A549 (cell line): Measurements from ENCODE around the gene CDCP1. TPM values are rescaled to one million over a fixed set of nuclear protein-coding genes. Genes with fewer than 3 reads are reported as not detected.

Experiments used
- ATAC-seq, 2 experiments: fragments of 200-7000 bp in 1 of 2; fragments of >200 bp in 1 of 2; cut with Nextera tagmentation in 1 of 2; cut with Tn5 transposase in 1 of 2; 3 replicates each; pipeline versions ENCODE4 v1.8.0 to v1.9.1; 2018 to 2020; ENCODE audit warnings: mild to moderate bottlenecking in 1 of 2, moderate library complexity in 1 of 2
- CTCF ChIA-PET: fragments of 300-600 bp; sonication (Branson Sonifier 250); formaldehyde crosslinking; extraction: SDS; loops from one replicate; lab custom pipeline; 2021; ENCODE audit warnings: antibody characterized with exemption, inconsistent platforms; lab: Yijun Ruan, JAX
- POLR2A ChIA-PET: fragments of 350-600 bp; formaldehyde crosslinking; extraction: SDS; loops from one replicate; lab custom pipeline; 2021; ENCODE audit warnings: antibody characterized with exemption, inconsistent platforms; lab: Yijun Ruan, JAX
- DNase-seq, 2 experiments: peaks; one replicate each; pipeline versions ENCODE4 v3.0.0 to v3.0.0-alpha.2; 2011 to 2016; ENCODE audit warnings: low read depth in 1 of 2, low spot score in 1 of 2
- FAIRE-seq: peaks from 2 replicates; lab custom pipeline; 2011; peaks lifted over from hg19 to GRCh38; lab: Jason Lieb, UNC
- H3K27ac ChIP-seq, 2 experiments: fragments of >200 bp; sonication (Bioruptor Twin); formaldehyde crosslinking; 3 replicates each; pipeline ENCODE4 v1.5.1; 2016 to 2017
- H3K4me1 ChIP-seq: fragments of >200 bp; sonication (Bioruptor Twin); formaldehyde crosslinking; 3 replicates; pipeline ENCODE4 v1.6.1; 2016
- H3K4me2 ChIP-seq: fragments of >200 bp; sonication (Bioruptor Twin); formaldehyde crosslinking; 3 replicates; pipeline ENCODE4 v1.6.1; 2016
- H3K4me3 ChIP-seq: fragments of >200 bp; sonication (Bioruptor Twin); formaldehyde crosslinking; 3 replicates; pipeline ENCODE4 v1.5.1; 2016
- H3K9me3 ChIP-seq: fragments of >200 bp; sonication (Bioruptor Twin); formaldehyde crosslinking; 3 replicates; pipeline ENCODE4 v1.6.1; 2016
- CBX8 ChIP-seq: fragments of 200-600 bp; sonication (generic); IDR thresholded peaks from 2 replicates; pipeline ENCODE4 v1.6.1; 2016
- EHMT2 ChIP-seq: fragments of 200-600 bp; sonication (generic); IDR thresholded peaks from 2 replicates; pipeline ENCODE4 v1.6.1; 2016; ENCODE audit warnings: antibody characterized with exemption, low read depth, mild to moderate bottlenecking, moderate library complexity
- FOXS1 ChIP-seq: fragments of 250-450 bp; sonication (Bioruptor Pico); IDR thresholded peaks from 2 replicates; pipeline ENCODE4 v1.5.0; 2020; ENCODE audit warnings: mild to moderate bottlenecking, moderate library complexity
- HDAC2 ChIP-seq: fragments of 200-600 bp; sonication (generic); IDR thresholded peaks from 2 replicates; pipeline ENCODE4 v1.6.1; 2016
- HOXA7 ChIP-seq: fragments of 250-450 bp; sonication (Bioruptor Pico); IDR thresholded peaks from 2 replicates; pipeline ENCODE4 v1.5.0; 2020; ENCODE audit warnings: mild to moderate bottlenecking, moderate library complexity
- HOXB5 ChIP-seq: fragments of 250-450 bp; sonication (Bioruptor Pico); IDR thresholded peaks from 2 replicates; pipeline ENCODE4 v1.5.0; 2020; ENCODE audit warnings: mild to moderate bottlenecking, moderate library complexity
- KDM5A ChIP-seq: fragments of 200-600 bp; sonication (generic); IDR thresholded peaks from 2 replicates; pipeline ENCODE4 v1.6.1; 2016; ENCODE audit warnings: antibody characterized with exemption, mild to moderate bottlenecking
- MAFK ChIP-seq: fragments of 450-650 bp; IDR thresholded peaks from 2 replicates; pipeline ENCODE4 v1.6.1; 2014; ENCODE audit not compliant: partially characterized antibody
- NFE2L2 ChIP-seq: fragments of 150-350 bp; conservative IDR thresholded peaks from 2 replicates; pipeline ENCODE4 v1.6.1; 2014; ENCODE audit warnings: low read length
- NPAS2 ChIP-seq: fragments of 250-450 bp; sonication (Bioruptor Pico); IDR thresholded peaks from 2 replicates; pipeline ENCODE4 v1.8.0; 2022; ENCODE audit warnings: mild to moderate bottlenecking, moderate library complexity, borderline replicate concordance
- PHF8 ChIP-seq: fragments of 200-600 bp; sonication (generic); IDR thresholded peaks from 2 replicates; pipeline ENCODE4 v1.6.1; 2016; ENCODE audit warnings: low read depth, mild to moderate bottlenecking, antibody characterized with exemption, moderate library complexity, borderline replicate concordance
- POLR2AphosphoS2 ChIP-seq: conservative IDR thresholded peaks from 2 replicates; pipeline ENCODE4 v1.6.1; 2012; ENCODE audit warnings: low read length, improper control_type of control experiment, inconsistent platforms
- RAD21 ChIP-seq, 2 experiments: fragments of >200 bp in 1 of 2; sonication (Bioruptor Twin) in 1 of 2; formaldehyde crosslinking in 1 of 2; IDR thresholded peaks in 1 of 2; conservative IDR thresholded peaks in 1 of 2; 2 replicates in 1 of 2; 3 replicates in 1 of 2; pipeline ENCODE4 v1.6.1; 2012 to 2018; ENCODE audit warnings: inconsistent platforms in 1 of 2
- RARB ChIP-seq: fragments of 250-450 bp; sonication (Bioruptor Pico); IDR thresholded peaks from 2 replicates; pipeline ENCODE4 v1.8.0; 2021; ENCODE audit warnings: mild to moderate bottlenecking, moderate library complexity
- RCOR1 ChIP-seq: fragments of 150-350 bp; IDR thresholded peaks from 2 replicates; pipeline ENCODE4 v1.6.1; 2014; ENCODE audit warnings: antibody characterized with exemption, low read length, low read depth
- TFCP2L1 ChIP-seq: fragments of 250-450 bp; sonication (Bioruptor Pico); IDR thresholded peaks from 2 replicates; pipeline ENCODE4 v1.5.0; 2021; ENCODE audit warnings: mild to moderate bottlenecking
- ZFP36 ChIP-seq: fragments of 450-650 bp; IDR thresholded peaks from 2 replicates; pipeline ENCODE4 v1.6.1; 2014; ENCODE audit warnings: borderline replicate concordance; ENCODE audit not compliant: partially characterized antibody
- ZNF302 ChIP-seq: fragments of 250-450 bp; sonication (Bioruptor Pico); IDR thresholded peaks from 2 replicates; pipeline ENCODE4 v1.9.0; 2021; ENCODE audit warnings: inconsistent platforms, mild to moderate bottlenecking, moderate library complexity
- WGBS: methylation state at CpG from one replicate; pipeline ENCODE4 v1.1.6; 2017; ENCODE audit errors: missing lambda C conversion rate; 5-methylcytosine and 5-hydroxymethylcytosine counted together
- polyA plus RNA-seq, 4 experiments: library from polyadenylated mRNA; depleted of rRNA in 3 of 4; stranded (reverse); fragments of >200 nt; fragmentation: RNase III in 1 of 4; extraction: RNeasy Plus Mini Kit Qiagen cat#74134 plus additional on column Dnase treatment in 1 of 4; gene quantifications; 2 replicates in 3 of 4; 3 replicates in 1 of 4; pipeline ENCODE4 v1.2.3, GENCODE V29; 2011 to 2017
- TF ChIP-seq, protein P1 (sequence below): IDR thresholded peaks from 2 replicates; pipeline ENCODE4 v1.6.1; 2012
- TF ChIP-seq, protein P2 (sequence below): IDR thresholded peaks from 2 replicates; pipeline ENCODE4 v1.6.1; 2012
- TF ChIP-seq, protein P3 (sequence below): fragments of 200-600 bp; sonication (generic); IDR thresholded peaks from 2 replicates; pipeline ENCODE4 v1.6.1; 2016; ENCODE audit warnings: antibody characterized with exemption, mild to moderate bottlenecking, moderate library complexity
- TF ChIP-seq, protein P4 (sequence below): fragments of 250-450 bp; sonication (Bioruptor Pico); IDR thresholded peaks from 2 replicates; pipeline ENCODE4 v1.5.0; 2021; ENCODE audit warnings: mild to moderate bottlenecking, moderate library complexity, borderline replicate concordance
- TF ChIP-seq, protein P5 (sequence below): fragments of 450-650 bp; IDR thresholded peaks from 2 replicates; pipeline ENCODE4 v1.6.1; 2014; ENCODE audit warnings: antibody characterized with exemption
- TF ChIP-seq, protein P6 (sequence below): fragments of 250-450 bp; sonication (Bioruptor Pico); IDR thresholded peaks from 2 replicates; pipeline ENCODE4 v1.5.0; 2020; ENCODE audit warnings: low read depth, mild to moderate bottlenecking, moderate library complexity
- TF ChIP-seq, protein P7 (sequence below): fragments of >200 bp; sonication (Bioruptor Twin); formaldehyde crosslinking; IDR thresholded peaks from 3 replicates; pipeline ENCODE4 v1.6.1; 2016

The CDCP1 gene
- polyA plus RNA-seq, 2 of the 4 experiments (the other 2 are of a cell fraction): 3.0 to 9.9 TPM

DNA sequence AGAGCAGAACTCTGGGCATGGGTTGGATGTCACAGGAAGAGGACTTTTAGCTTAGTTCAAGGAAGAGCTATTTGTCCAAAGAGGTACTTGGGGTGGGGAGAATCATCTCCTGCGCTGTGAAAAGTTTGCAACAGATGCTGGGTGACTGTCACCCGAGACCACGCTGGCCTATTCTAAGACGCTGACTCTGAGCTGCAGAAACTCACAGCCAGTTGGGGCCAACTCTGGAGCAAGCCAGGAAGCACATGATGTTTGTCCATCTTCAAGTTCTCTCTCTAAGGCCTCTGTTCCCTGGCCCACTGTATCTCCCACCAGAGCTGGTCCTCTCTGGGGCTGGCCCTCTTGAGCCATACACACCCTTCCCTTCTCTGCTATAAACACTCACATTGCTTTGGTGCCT, 17.9 kb upstream of the CDCP1 start:
- WGBS: 96% methylated on average over 4 of the region's 4 CpGs
- ATAC-seq (no peak), FAIRE-seq (no peak), DNase-seq (no peak)
- no peak overlapping the region for H3K4me2 ChIP-seq
- no peak overlapping the region for H3K4me3 ChIP-seq
- CTCF ChIA-PET: interaction anchor here (1.0 to 2.4 kb wide), 2 partner anchors 10 to 46 kb away, joined by 3 to 10 read pairs; no protein-coding TSS in a partner anchor
- no peak for TF ChIP-seq HOXB5 (CRISPR knock-in tag)
- TF ChIP-seq, protein P1, sequence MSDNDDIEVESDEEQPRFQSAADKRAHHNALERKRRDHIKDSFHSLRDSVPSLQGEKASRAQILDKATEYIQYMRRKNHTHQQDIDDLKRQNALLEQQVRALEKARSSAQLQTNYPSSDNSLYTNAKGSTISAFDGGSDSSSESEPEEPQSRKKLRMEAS: no peak
- no peak for TF ChIP-seq RARB (CRISPR knock-in tag)
- no peak for TF ChIP-seq PHF8
- TF ChIP-seq RAD21 (conservative IDR thresholded peaks at IDR 0.05 in 1 of 2, IDR thresholded peaks at IDR 0.05 in 1 of 2): no peak
- TF ChIP-seq ZNF302: no peak
- no peak for TF ChIP-seq TFCP2L1
- no peak for TF ChIP-seq HOXA7 (CRISPR knock-in tag)
- peaks cover 19% of the 10 kb centered on the region for H3K4me1 ChIP-seq
- POLR2A ChIA-PET: no interaction called here
- 0 out of 6 replicates have a peak overlapping the region, but pooled peaks of 1 of the 2 experiments have one; percentile 21 for H3K27ac ChIP-seq
- no peaks in the 10 kb centered on the region for H3K9me3 ChIP-seq

DNA sequence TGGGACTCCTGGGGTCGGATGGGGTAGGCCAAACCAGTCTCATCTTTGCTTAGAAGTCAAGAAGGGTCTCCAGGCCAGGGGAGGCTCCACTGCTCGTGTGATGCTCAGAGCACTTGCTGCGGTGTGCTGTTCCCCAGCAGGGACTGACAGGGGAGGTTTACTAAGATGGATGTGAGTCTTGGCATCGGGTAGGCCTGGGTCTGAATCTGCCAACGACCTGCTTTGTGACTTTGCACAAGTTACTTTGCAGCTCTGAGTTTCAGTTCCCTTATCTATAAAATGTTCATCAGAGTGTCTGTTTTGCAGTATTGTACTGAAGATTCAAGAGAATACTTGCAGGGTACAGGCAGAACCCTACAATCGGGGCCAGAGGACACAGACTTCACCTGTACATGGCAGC, 17.3 kb upstream of the CDCP1 start:
- POLR2A ChIA-PET: no interaction called here
- Histone ChIP-seq H3K4me3 (no peak overlapping the region), H3K4me2 (no peak overlapping the region), H3K27ac (no peak overlapping the region), H3K4me1 (peaks cover 19% of the 10 kb centered on the region), H3K9me3 (no peaks in the 10 kb centered on the region)
- DNase-seq: no peak
- no peak for TF ChIP-seq ZFP36
- no peak for TF ChIP-seq NFE2L2
- TF ChIP-seq EHMT2: no peak
- TF ChIP-seq POLR2AphosphoS2: no peak
- TF ChIP-seq, protein P2, sequence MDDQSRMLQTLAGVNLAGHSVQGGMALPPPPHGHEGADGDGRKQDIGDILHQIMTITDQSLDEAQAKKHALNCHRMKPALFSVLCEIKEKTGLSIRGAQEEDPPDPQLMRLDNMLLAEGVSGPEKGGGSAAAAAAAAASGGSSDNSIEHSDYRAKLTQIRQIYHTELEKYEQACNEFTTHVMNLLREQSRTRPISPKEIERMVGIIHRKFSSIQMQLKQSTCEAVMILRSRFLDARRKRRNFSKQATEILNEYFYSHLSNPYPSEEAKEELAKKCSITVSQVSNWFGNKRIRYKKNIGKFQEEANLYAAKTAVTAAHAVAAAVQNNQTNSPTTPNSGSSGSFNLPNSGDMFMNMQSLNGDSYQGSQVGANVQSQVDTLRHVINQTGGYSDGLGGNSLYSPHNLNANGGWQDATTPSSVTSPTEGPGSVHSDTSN: no peak
- no peak for TF ChIP-seq CBX8
- TF ChIP-seq NPAS2: no peak
- no peak for TF ChIP-seq MAFK
- TF ChIP-seq, protein P3, sequence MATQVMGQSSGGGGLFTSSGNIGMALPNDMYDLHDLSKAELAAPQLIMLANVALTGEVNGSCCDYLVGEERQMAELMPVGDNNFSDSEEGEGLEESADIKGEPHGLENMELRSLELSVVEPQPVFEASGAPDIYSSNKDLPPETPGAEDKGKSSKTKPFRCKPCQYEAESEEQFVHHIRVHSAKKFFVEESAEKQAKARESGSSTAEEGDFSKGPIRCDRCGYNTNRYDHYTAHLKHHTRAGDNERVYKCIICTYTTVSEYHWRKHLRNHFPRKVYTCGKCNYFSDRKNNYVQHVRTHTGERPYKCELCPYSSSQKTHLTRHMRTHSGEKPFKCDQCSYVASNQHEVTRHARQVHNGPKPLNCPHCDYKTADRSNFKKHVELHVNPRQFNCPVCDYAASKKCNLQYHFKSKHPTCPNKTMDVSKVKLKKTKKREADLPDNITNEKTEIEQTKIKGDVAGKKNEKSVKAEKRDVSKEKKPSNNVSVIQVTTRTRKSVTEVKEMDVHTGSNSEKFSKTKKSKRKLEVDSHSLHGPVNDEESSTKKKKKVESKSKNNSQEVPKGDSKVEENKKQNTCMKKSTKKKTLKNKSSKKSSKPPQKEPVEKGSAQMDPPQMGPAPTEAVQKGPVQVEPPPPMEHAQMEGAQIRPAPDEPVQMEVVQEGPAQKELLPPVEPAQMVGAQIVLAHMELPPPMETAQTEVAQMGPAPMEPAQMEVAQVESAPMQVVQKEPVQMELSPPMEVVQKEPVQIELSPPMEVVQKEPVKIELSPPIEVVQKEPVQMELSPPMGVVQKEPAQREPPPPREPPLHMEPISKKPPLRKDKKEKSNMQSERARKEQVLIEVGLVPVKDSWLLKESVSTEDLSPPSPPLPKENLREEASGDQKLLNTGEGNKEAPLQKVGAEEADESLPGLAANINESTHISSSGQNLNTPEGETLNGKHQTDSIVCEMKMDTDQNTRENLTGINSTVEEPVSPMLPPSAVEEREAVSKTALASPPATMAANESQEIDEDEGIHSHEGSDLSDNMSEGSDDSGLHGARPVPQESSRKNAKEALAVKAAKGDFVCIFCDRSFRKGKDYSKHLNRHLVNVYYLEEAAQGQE: no peak
- no peak for TF ChIP-seq TFCP2L1
- no peak for TF ChIP-seq HDAC2
- TF ChIP-seq, protein P4, sequence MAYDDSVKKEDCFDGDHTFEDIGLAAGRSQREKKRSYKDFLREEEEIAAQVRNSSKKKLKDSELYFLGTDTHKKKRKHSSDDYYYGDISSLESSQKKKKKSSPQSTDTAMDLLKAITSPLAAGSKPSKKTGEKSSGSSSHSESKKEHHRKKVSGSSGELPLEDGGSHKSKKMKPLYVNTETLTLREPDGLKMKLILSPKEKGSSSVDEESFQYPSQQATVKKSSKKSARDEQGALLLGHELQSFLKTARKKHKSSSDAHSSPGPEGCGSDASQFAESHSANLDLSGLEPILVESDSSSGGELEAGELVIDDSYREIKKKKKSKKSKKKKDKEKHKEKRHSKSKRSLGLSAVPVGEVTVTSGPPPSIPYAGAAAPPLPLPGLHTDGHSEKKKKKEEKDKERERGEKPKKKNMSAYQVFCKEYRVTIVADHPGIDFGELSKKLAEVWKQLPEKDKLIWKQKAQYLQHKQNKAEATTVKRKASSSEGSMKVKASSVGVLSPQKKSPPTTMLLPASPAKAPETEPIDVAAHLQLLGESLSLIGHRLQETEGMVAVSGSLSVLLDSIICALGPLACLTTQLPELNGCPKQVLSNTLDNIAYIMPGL (CRISPR knock-in tag): no peak
- no peak for TF ChIP-seq FOXS1 (CRISPR knock-in tag)
- TF ChIP-seq, protein P5, sequence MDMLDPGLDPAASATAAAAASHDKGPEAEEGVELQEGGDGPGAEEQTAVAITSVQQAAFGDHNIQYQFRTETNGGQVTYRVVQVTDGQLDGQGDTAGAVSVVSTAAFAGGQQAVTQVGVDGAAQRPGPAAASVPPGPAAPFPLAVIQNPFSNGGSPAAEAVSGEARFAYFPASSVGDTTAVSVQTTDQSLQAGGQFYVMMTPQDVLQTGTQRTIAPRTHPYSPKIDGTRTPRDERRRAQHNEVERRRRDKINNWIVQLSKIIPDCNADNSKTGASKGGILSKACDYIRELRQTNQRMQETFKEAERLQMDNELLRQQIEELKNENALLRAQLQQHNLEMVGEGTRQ: no peak
- no peak for TF ChIP-seq RAD21 (conservative IDR thresholded peaks at IDR 0.05 in 1 of 2, IDR thresholded peaks at IDR 0.05 in 1 of 2)
- TF ChIP-seq, protein P6, sequence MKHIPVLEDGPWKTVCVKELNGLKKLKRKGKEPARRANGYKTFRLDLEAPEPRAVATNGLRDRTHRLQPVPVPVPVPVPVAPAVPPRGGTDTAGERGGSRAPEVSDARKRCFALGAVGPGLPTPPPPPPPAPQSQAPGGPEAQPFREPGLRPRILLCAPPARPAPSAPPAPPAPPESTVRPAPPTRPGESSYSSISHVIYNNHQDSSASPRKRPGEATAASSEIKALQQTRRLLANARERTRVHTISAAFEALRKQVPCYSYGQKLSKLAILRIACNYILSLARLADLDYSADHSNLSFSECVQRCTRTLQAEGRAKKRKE (CRISPR knock-in tag): no peak
- TF ChIP-seq RCOR1: no peak
- no peak for TF ChIP-seq KDM5A
- TF ChIP-seq, protein P7, sequence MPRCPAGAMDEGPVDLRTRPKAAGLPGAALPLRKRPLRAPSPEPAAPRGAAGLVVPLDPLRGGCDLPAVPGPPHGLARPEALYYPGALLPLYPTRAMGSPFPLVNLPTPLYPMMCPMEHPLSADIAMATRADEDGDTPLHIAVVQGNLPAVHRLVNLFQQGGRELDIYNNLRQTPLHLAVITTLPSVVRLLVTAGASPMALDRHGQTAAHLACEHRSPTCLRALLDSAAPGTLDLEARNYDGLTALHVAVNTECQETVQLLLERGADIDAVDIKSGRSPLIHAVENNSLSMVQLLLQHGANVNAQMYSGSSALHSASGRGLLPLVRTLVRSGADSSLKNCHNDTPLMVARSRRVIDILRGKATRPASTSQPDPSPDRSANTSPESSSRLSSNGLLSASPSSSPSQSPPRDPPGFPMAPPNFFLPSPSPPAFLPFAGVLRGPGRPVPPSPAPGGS: no peak
- no peak for ATAC-seq
- CTCF ChIA-PET: interaction anchor here (0.6 to 2.4 kb wide), 2 partner anchors 14 to 47 kb away, joined by 3 to 10 read pairs; no protein-coding TSS in a partner anchor
- WGBS: 30% methylated on average over 3 of the region's 6 CpGs
- no peak for FAIRE-seq
